Smooth muscle cell (in vitro differentiated cells): Measurements from ENCODE around the gene RALB. TPM values are rescaled to one million over a fixed set of nuclear protein-coding genes. Genes with fewer than 3 reads are reported as not detected.

Experiments
- DNase-seq: peaks from one replicate; lab custom pipeline; 2025; ENCODE audit not compliant: unreplicated experiment; lab: John Stamatoyannopoulos, UW
- H2AFZ ChIP-seq: fragments of 200-600 bp; sonication (generic); 2 replicates; pipeline ENCODE4 v1.6.0; 2016; ENCODE audit warnings: antibody characterized with exemption, low read depth, mild to moderate bottlenecking
- H3F3A ChIP-seq: fragments of 200-600 bp; sonication (generic); 2 replicates; pipeline ENCODE4 v1.6.0; 2017; ENCODE audit warnings: antibody characterized with exemption, low read depth
- H3K27ac ChIP-seq: fragments of 200-600 bp; sonication (generic); 2 replicates; pipeline ENCODE4 v1.5.1; 2016; ENCODE audit warnings: low read depth, mild to moderate bottlenecking
- H3K27me3 ChIP-seq: fragments of 200-600 bp; sonication (generic); 2 replicates; pipeline ENCODE4 v1.6.1; 2016; ENCODE audit warnings: low read depth, mild to moderate bottlenecking
- H3K36me3 ChIP-seq: fragments of 200-600 bp; sonication (generic); 2 replicates; pipeline ENCODE4 v1.5.1; 2016; ENCODE audit warnings: low read depth
- H3K4me1 ChIP-seq: fragments of 200-600 bp; sonication (generic); 2 replicates; pipeline ENCODE4 v1.5.1; 2016; ENCODE audit warnings: low read depth
- H3K4me2 ChIP-seq: fragments of 200-600 bp; sonication (generic); 2 replicates; pipeline ENCODE4 v1.6.0; 2016; ENCODE audit warnings: mild to moderate bottlenecking
- H3K4me3 ChIP-seq: fragments of 200-600 bp; sonication (generic); 2 replicates; pipeline ENCODE4 v1.5.1; 2016; ENCODE audit warnings: mild to moderate bottlenecking
- H3K79me2 ChIP-seq: fragments of 200-600 bp; sonication (generic); 2 replicates; pipeline ENCODE4 v1.6.0; 2016; ENCODE audit warnings: low read depth, mild to moderate bottlenecking
- H3K9ac ChIP-seq: fragments of 200-600 bp; sonication (generic); 2 replicates; pipeline ENCODE4 v1.6.0; 2016; ENCODE audit warnings: low read depth
- H3K9me3 ChIP-seq: fragments of 200-600 bp; sonication (generic); replicated peaks from 2 replicates; pipeline ENCODE4 v1.5.1; 2016; ENCODE audit warnings: low read depth
- H4K20me1 ChIP-seq: fragments of 200-600 bp; sonication (generic); 2 replicates; pipeline ENCODE4 v1.6.0; 2016; ENCODE audit warnings: low read depth
- WGBS: methylation state at CpG from one replicate; pipeline ENCODE4 v1.1.7; 2016; ENCODE audit warnings: low lambda C conversion rate; 5-methylcytosine and 5-hydroxymethylcytosine counted together
- polyA plus RNA-seq: library from polyadenylated mRNA; unstranded; fragments of >200 nt; fragmentation: Nextera tagmentation; extraction: Ambion mirVana; gene quantifications from 2 replicates; pipeline ENCODE4 v1.2.1, GENCODE V29; 2016
- total RNA-seq: library from RNA; depleted of rRNA; stranded (reverse); fragments of >200 nt; gene quantifications from 2 replicates; pipeline ENCODE4 v1.2.3, GENCODE V29; 2014
- TF ChIP-seq, protein P1 (sequence below): fragments of 200-600 bp; sonication (generic); IDR thresholded peaks from 2 replicates; pipeline ENCODE4 v1.5.1; 2017; ENCODE audit warnings: borderline replicate concordance, mild to moderate bottlenecking, antibody characterized with exemption; ENCODE audit not compliant: insufficient read depth, poor library complexity, severe bottlenecking

RALB gene
- total and polyA plus RNA-seq, 2 experiments from 2014 or later = 69.9 to 73.4 TPM

DNA sequence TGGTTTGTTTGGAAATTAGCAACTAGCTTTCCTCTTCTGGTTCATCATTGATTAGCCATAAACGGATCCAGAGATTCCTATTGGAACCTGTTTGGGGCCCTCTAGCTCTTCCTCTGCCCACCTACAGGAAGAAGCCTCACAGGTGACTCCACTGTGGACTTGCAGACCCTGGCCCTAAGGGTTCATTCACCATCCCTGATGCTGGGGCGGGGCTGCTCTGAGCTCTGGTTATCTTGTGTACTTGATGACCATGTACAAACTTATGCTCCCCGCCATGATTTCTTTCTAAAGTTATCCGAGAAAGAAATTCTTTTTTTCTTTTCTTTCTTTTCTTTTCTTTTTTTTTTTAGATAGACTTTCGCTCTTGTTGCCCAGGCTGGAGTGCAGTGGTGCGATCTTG is 59.4 kb downstream of the RALB start:
- no peak overlapping the region for H3K9ac ChIP-seq
- H3K36me3 ChIP-seq = no peaks in the 10 kb centered on the region
- peaks cover 3% of the 10 kb centered on the region for H3F3A ChIP-seq
- H3K4me1 ChIP-seq = no peaks in the 10 kb centered on the region
- H3K4me2 ChIP-seq = no peak overlapping the region
- 77% methylated on average over 6 of the region's 6 CpGs for WGBS
- H4K20me1 ChIP-seq = no peaks in the 10 kb centered on the region
- H3K4me3 ChIP-seq = no peak overlapping the region
- no peaks in the 10 kb centered on the region for H3K27me3 ChIP-seq
- no peak overlapping the region for H3K27ac ChIP-seq
- H3K9me3 ChIP-seq = no peaks in the 10 kb centered on the region
- TF ChIP-seq, protein P1, sequence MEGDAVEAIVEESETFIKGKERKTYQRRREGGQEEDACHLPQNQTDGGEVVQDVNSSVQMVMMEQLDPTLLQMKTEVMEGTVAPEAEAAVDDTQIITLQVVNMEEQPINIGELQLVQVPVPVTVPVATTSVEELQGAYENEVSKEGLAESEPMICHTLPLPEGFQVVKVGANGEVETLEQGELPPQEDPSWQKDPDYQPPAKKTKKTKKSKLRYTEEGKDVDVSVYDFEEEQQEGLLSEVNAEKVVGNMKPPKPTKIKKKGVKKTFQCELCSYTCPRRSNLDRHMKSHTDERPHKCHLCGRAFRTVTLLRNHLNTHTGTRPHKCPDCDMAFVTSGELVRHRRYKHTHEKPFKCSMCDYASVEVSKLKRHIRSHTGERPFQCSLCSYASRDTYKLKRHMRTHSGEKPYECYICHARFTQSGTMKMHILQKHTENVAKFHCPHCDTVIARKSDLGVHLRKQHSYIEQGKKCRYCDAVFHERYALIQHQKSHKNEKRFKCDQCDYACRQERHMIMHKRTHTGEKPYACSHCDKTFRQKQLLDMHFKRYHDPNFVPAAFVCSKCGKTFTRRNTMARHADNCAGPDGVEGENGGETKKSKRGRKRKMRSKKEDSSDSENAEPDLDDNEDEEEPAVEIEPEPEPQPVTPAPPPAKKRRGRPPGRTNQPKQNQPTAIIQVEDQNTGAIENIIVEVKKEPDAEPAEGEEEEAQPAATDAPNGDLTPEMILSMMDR = no peak
- H2AFZ ChIP-seq = no peak overlapping the region
- DNase-seq = no peak
- no peaks in the 10 kb centered on the region for H3K79me2 ChIP-seq

DNA sequence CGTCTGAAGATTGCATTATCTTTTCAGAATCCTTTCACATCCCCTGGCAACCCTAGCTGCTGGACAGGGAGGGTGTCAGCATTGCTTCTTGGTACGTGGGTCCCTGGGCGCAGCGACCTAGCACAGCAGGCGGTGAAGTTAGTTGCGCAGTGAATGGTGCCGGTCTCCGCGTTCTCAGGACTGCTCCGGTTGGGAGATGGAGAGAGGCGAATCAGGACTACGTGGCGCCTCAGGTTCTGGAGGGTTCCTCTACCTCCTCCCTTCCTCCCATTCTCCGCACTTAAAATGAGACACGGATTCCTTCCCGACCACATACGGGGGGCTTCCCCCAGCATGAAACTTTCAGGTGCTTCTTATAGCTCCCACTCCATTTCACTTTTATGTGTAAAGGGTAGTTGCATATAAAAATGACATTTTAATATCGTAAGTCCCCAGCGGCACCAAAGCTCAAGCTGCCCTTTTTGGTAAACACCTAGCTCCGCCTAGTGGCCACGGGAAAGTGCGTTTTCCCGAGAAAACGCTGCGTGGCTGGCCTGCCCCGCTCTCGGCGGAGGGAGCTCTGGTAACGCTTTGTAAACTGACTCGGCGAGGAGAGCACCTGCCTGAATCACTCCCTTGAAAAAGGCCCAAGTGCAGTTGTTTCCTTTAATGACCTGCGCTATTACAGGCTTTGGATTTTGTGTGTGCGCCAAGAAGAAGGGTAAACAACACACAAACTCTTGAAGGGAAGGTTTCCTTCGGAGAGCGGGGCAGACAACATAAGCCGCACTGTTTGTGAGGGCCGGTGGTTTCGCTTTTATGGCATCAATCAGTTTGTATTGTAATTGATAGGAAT is 60.4 kb downstream of the RALB start:
- Histone ChIP-seq H3K4me2 (peak overlapping the region; percentile 93), H3K4me3 (peak overlapping the region; percentile 52), H3K4me1 (no peaks in the 10 kb centered on the region), H3K36me3 (no peaks in the 10 kb centered on the region), H3K79me2 (no peaks in the 10 kb centered on the region), H3K27me3 (no peaks in the 10 kb centered on the region), H3K9me3 (no peaks in the 10 kb centered on the region), H3K27ac (no peak overlapping the region), H3K9ac (no peak overlapping the region), H3F3A (peaks cover 3% of the 10 kb centered on the region), H4K20me1 (no peaks in the 10 kb centered on the region), H2AFZ (peak overlapping the region; percentile 82)
- WGBS = 19% methylated on average over 38 of the region's 38 CpGs
- peak; percentile 39 for DNase-seq
- TF ChIP-seq, protein P1 = peak; percentile 93

DNA sequence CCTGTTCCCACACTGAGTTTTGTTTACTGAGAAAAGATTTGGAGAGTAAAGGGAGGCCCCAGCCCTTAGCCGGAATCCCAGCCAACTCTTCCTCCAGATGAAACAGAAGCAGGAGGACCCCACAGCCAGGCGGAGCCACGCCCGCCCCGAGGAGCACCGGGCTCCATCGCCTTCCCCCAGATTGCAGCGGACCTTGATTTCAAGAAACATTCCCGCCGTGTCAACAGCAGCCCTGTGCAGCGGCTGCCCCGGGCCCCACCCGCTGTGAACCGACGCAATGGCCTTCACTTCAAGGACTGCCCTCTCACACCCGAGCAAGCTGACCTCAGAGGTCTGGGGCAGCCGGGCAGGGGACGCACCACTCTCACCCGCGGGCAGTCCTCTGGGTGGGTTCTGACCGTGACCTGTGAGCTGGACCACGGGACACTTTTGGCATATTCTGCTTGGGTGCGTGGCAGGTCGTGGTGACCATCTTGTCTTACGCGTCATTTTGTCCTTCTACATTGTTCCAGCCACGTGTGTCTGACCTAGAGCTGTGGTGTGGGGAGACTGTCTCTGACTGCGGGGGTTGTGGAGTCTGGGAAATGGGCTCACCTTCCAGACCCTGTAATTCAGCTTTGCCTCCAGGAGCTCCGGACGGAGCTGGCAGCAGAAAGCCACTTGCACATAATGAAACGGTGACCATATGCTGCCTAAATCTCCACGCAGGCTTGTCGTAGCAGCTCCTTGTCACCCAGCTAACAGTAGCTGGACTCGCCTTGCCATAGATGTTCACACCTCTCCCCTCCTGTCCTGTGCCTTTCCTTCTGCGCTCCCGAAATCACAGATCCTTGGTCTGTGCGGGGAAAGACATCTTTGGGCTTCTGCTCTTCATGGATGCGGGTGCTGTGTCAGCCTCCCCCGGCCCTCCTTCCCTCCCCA is 61.3 kb downstream of the RALB start:
- Histone ChIP-seq H3K9ac (no peak overlapping the region), H3K27me3 (no peaks in the 10 kb centered on the region), H2AFZ (peak overlapping the region; percentile 82), H3K4me2 (peak overlapping the region; percentile 93), H3K4me3 (peak overlapping the region; percentile 52), H3K36me3 (no peaks in the 10 kb centered on the region), H3K79me2 (no peaks in the 10 kb centered on the region), H4K20me1 (no peaks in the 10 kb centered on the region), H3K4me1 (no peaks in the 10 kb centered on the region), H3F3A (peaks cover 3% of the 10 kb centered on the region), H3K27ac (no peak overlapping the region), H3K9me3 (no peaks in the 10 kb centered on the region)
- TF ChIP-seq, protein P1 = no peak
- 87% methylated on average over 39 of the region's 39 CpGs for WGBS
- DNase-seq = no peak
